SU-DHL-6 (cell line): ENCODE results near the gene RNF130.

ENCODE experiments used
- H2AFZ ChIP-seq: fragments of 200-600 bp; sonication (generic); 2 replicates; pipeline ENCODE4 v1.6.1; 2014; ENCODE audit warnings: low read depth, mild to moderate bottlenecking, moderate library complexity, mixed read lengths, antibody characterized with exemption, low read length; ENCODE audit not compliant: severe bottlenecking
- H3F3A ChIP-seq: fragments of 200-600 bp; shearing (Covaris generic); 2 replicates; pipeline ENCODE4 v1.6.0; 2016; ENCODE audit warnings: antibody characterized with exemption, mild to moderate bottlenecking; ENCODE audit not compliant: insufficient read depth
- H3K27ac ChIP-seq: fragments of 200-600 bp; sonication (generic); 2 replicates; pipeline ENCODE4 v1.5.1; 2016; ENCODE audit warnings: low read depth, mild to moderate bottlenecking, low read length, moderate library complexity, mixed read lengths
- H3K27me3 ChIP-seq: fragments of 200-600 bp; sonication (generic), shearing (Covaris generic); 2 replicates; pipeline ENCODE4 v1.6.0; 2014; ENCODE audit warnings: mild to moderate bottlenecking, low read length
- H3K36me3 ChIP-seq: fragments of 200-600 bp; sonication (generic); 2 replicates; pipeline ENCODE4 v1.6.1; 2014; ENCODE audit warnings: mild to moderate bottlenecking, low read length, mixed read lengths
- H3K4me2 ChIP-seq: fragments of 300-600, 200-600 bp; shearing (Covaris generic), sonication (generic); 2 replicates; pipeline ENCODE4 v1.6.0; 2014; ENCODE audit warnings: low read length, low read depth, mild to moderate bottlenecking; ENCODE audit not compliant: poor library complexity, severe bottlenecking
- H3K4me3 ChIP-seq: fragments of 200-600 bp; sonication (generic); 2 replicates; pipeline ENCODE4 v1.5.1; 2014; ENCODE audit warnings: antibody characterized with exemption, low read length, mild to moderate bottlenecking, mixed read lengths; ENCODE audit not compliant: insufficient read depth, poor library complexity, severe bottlenecking
- H3K79me2 ChIP-seq: fragments of 200-600 bp; sonication (generic); 2 replicates; pipeline ENCODE4 v1.6.1; 2014; ENCODE audit warnings: mild to moderate bottlenecking, low read length, moderate library complexity; ENCODE audit not compliant: insufficient read depth
- H3K9ac ChIP-seq: fragments of 200-600 bp; sonication (generic); 2 replicates; pipeline ENCODE4 v1.7.0; 2014; ENCODE audit warnings: mild to moderate bottlenecking, low read length
- H3K9me2 ChIP-seq: fragments of 200-600 bp; sonication (generic); replicated peaks from 2 replicates; pipeline ENCODE4 v1.6.1; 2014; ENCODE audit warnings: low read length; ENCODE audit not compliant: insufficient read depth
- H3K9me3 ChIP-seq: fragments of 200-600 bp; sonication (generic); 2 replicates; pipeline ENCODE4 v1.6.1; 2014; ENCODE audit warnings: low read length, mixed read lengths; ENCODE audit not compliant: insufficient read depth
- H4K20me1 ChIP-seq: fragments of 200-600 bp; sonication (generic); 2 replicates; pipeline ENCODE4 v1.6.1; 2014; ENCODE audit warnings: low read depth, mild to moderate bottlenecking, antibody characterized with exemption, low read length, moderate library complexity, mixed read lengths
- EZH2phosphoT487 ChIP-seq: fragments of 200-600 bp; sonication (generic), shearing (Covaris generic); conservative IDR thresholded peaks from 2 replicates; pipeline ENCODE4 v1.6.1; 2018; ENCODE audit warnings: mild to moderate bottlenecking, antibody characterized with exemption, low read length, moderate library complexity, mixed read lengths
- TF ChIP-seq, protein P1 (sequence below): fragments of 200-600 bp; sonication (generic); IDR thresholded peaks from one replicate; pipeline ENCODE4 v1.5.1; 2017; ENCODE audit warnings: antibody characterized with exemption, mild to moderate bottlenecking, low read length, moderate library complexity; ENCODE audit not compliant: insufficient read depth, poor library complexity, severe bottlenecking

RNF130 gene

DNA sequence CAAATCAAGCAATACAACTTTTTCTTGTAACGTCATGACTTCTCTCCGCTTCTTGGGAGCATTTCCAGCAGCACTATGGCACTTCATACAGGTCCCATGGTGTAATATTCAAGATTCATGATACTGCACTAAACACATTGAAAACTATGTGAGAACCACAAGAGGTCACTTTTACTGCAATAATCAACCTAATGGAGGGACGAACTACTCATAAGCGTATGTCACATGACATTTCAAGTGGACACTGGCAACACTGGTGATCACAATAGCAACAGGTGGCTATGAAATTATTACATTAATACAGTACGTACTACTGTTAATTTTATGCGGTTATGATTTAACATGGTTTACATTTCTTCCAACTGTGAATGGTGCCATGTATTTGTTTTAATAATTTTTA, 85.2 kb downstream of the RNF130 start:
- no peaks in the 10 kb centered on the region for H3K9me2 ChIP-seq
- no peaks in the 10 kb centered on the region for H3K36me3 ChIP-seq
- H3K9ac ChIP-seq = no peak overlapping the region
- H4K20me1 ChIP-seq = no peaks in the 10 kb centered on the region
- H3K4me2 ChIP-seq = no peak overlapping the region
- no peak overlapping the region for H3K4me3 ChIP-seq
- no peak overlapping the region for H3K27ac ChIP-seq
- H3F3A ChIP-seq = no peaks in the 10 kb centered on the region
- H2AFZ ChIP-seq = no peak overlapping the region
- H3K9me3 ChIP-seq = no peaks in the 10 kb centered on the region
- no peak for TF ChIP-seq EZH2phosphoT487
- TF ChIP-seq, protein P1, sequence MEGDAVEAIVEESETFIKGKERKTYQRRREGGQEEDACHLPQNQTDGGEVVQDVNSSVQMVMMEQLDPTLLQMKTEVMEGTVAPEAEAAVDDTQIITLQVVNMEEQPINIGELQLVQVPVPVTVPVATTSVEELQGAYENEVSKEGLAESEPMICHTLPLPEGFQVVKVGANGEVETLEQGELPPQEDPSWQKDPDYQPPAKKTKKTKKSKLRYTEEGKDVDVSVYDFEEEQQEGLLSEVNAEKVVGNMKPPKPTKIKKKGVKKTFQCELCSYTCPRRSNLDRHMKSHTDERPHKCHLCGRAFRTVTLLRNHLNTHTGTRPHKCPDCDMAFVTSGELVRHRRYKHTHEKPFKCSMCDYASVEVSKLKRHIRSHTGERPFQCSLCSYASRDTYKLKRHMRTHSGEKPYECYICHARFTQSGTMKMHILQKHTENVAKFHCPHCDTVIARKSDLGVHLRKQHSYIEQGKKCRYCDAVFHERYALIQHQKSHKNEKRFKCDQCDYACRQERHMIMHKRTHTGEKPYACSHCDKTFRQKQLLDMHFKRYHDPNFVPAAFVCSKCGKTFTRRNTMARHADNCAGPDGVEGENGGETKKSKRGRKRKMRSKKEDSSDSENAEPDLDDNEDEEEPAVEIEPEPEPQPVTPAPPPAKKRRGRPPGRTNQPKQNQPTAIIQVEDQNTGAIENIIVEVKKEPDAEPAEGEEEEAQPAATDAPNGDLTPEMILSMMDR = no peak
- H3K27me3 ChIP-seq = no peaks in the 10 kb centered on the region
- no peaks in the 10 kb centered on the region for H3K79me2 ChIP-seq

GRCh38 chr5:179981636-179982035, 89.9 kb downstream of the RNF130 start:
- Histone ChIP-seq H3K79me2 (no peaks in the 10 kb centered on the region), H3K27ac (no peak overlapping the region)
- no peak for TF ChIP-seq EZH2phosphoT487
- TF ChIP-seq, protein P1 = no peak

DNA sequence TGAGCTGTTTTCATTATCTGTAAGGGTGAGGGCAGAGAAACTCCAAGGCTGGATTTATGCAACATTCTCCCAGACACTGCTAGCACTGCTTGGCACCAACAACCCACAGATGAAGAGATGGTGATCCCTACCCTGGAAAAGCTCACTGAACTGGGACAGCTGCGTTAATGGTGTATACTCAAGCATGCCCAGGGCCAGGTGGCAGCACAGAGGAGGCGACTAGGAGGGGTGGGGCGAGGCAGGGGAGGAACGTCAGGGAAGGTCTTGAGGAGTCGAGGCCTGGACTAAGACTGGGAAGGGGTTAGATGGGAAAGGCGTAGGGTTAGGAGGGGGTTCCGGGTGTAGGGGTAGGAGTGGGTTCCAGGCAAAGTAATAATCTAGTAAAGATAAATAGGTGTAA, 90.8 kb downstream of the RNF130 start:
- H4K20me1 ChIP-seq = no peaks in the 10 kb centered on the region
- no peak overlapping the region for H3K27ac ChIP-seq
- no peak for TF ChIP-seq EZH2phosphoT487
- TF ChIP-seq, protein P1 = no peak
- no peak overlapping the region for H3K4me3 ChIP-seq
- no peaks in the 10 kb centered on the region for H3K79me2 ChIP-seq
- H3K27me3 ChIP-seq = no peaks in the 10 kb centered on the region
- H3K36me3 ChIP-seq = no peaks in the 10 kb centered on the region
- H3K9ac ChIP-seq = no peak overlapping the region
- H3K9me3 ChIP-seq = no peaks in the 10 kb centered on the region
- no peak overlapping the region for H3K4me2 ChIP-seq
- no peak overlapping the region for H2AFZ ChIP-seq
- H3K9me2 ChIP-seq = no peaks in the 10 kb centered on the region
- H3F3A ChIP-seq = no peaks in the 10 kb centered on the region

More at GRCh38 chr5:179981636-179982035, 89.9 kb downstream of the RNF130 start:
- Histone ChIP-seq H3K9ac (no peak overlapping the region), H3K9me3 (no peaks in the 10 kb centered on the region), H3K4me2 (no peak overlapping the region), H3F3A (no peaks in the 10 kb centered on the region), H3K4me3 (no peak overlapping the region), H3K9me2 (no peaks in the 10 kb centered on the region), H3K36me3 (no peaks in the 10 kb centered on the region), H2AFZ (no peak overlapping the region), H3K27me3 (no peaks in the 10 kb centered on the region), H4K20me1 (no peaks in the 10 kb centered on the region)
